CD14-positive monocyte (primary cell): ENCODE results near the gene CFAP107. TPM values are rescaled to one million over a fixed set of nuclear protein-coding genes. Genes with fewer than 3 reads are reported as not detected.

Experiments
- DNase-seq, 3 donors: peaks; one replicate each; pipeline ENCODE4 v3.0.0-alpha.2; 2011 to 2022
- H2AFZ ChIP-seq: 2 replicates; pipeline ENCODE4 v1.6.0; 2012; ENCODE audit warnings: mild to moderate bottlenecking, low read depth, low read length, inconsistent platforms; ENCODE audit not compliant: insufficient read depth, poor library complexity, severe bottlenecking
- H3K27ac ChIP-seq, 2 donors: 1 replicate in 1 of 2; 2 replicates in 1 of 2; pipeline ENCODE4 v1.5.1; 2012 to 2013; ENCODE audit warnings: low read length in 2 of 2, control low read depth in 1 of 2, inconsistent platforms in 1 of 2, low read depth in 1 of 2, mild to moderate bottlenecking in 1 of 2
- H3K27me3 ChIP-seq, 2 donors: one replicate each; pipeline versions ENCODE4 v1.6.0 to v1.6.1; 2011 to 2013; ENCODE audit warnings: low read length in 2 of 2; ENCODE audit not compliant: control insufficient read depth in 2 of 2, insufficient read depth in 2 of 2
- H3K36me3 ChIP-seq, 2 donors: replicated peaks in 1 of 2; 1 replicate in 1 of 2; 2 replicates in 1 of 2; pipeline versions ENCODE4 v1.5.1 to v1.6.1; 2012 to 2013; ENCODE audit warnings: low read length in 2 of 2, control low read depth in 1 of 2, inconsistent platforms in 1 of 2, mild to moderate bottlenecking in 1 of 2; ENCODE audit not compliant: insufficient read depth in 2 of 2, control insufficient read depth in 1 of 2
- H3K4me1 ChIP-seq, 2 donors: 1 replicate in 1 of 2; 2 replicates in 1 of 2; pipeline versions ENCODE4 v1.5.1 to v1.6.1; 2012 to 2013; ENCODE audit warnings: low read length in 2 of 2, control low read depth in 1 of 2, inconsistent platforms in 1 of 2, mild to moderate bottlenecking in 1 of 2, moderate library complexity in 1 of 2; ENCODE audit not compliant: insufficient read depth in 2 of 2, control insufficient read depth in 1 of 2
- H3K4me2 ChIP-seq: replicated peaks from 2 replicates; pipeline ENCODE3; 2012; ENCODE audit warnings: low read length, moderate library complexity, mild to moderate bottlenecking; ENCODE audit not compliant: poor library complexity, severe bottlenecking; ENCODE audit errors: extremely low read depth
- H3K4me3 ChIP-seq, 3 experiments: fragments of 200-600 bp in 1 of 3; sonication (generic) in 1 of 3; replicated peaks in 1 of 3; 1 replicate in 2 of 3; 2 replicates in 1 of 3; pipeline ENCODE4 v1.5.1; 2011 to 2013; ENCODE audit warnings: low read length in 3 of 3, mild to moderate bottlenecking in 3 of 3, control low read depth in 2 of 3, low read depth in 2 of 3, inconsistent platforms in 1 of 3, moderate library complexity in 1 of 3
- H3K79me2 ChIP-seq: 2 replicates; pipeline ENCODE4 v1.6.0; 2012; ENCODE audit warnings: mild to moderate bottlenecking, control low read depth, inconsistent platforms, low read length, moderate library complexity; ENCODE audit not compliant: insufficient read depth
- H3K9ac ChIP-seq: 2 replicates; pipeline ENCODE4 v1.6.0; 2017; ENCODE audit warnings: low read length, mild to moderate bottlenecking; ENCODE audit not compliant: insufficient read depth, poor library complexity, severe bottlenecking
- H3K9me3 ChIP-seq, 2 donors: replicated peaks in 1 of 2; 1 replicate in 1 of 2; 2 replicates in 1 of 2; pipeline versions ENCODE4 v1.5.1 to v1.6.1; 2012 to 2013; ENCODE audit warnings: low read length in 2 of 2, control low read depth in 1 of 2; ENCODE audit not compliant: control insufficient read depth in 1 of 2, insufficient read depth in 1 of 2
- H4K20me1 ChIP-seq: 2 replicates; pipeline ENCODE4 v1.6.0; 2012; ENCODE audit warnings: mild to moderate bottlenecking, low read length, control low read depth, moderate library complexity; ENCODE audit not compliant: insufficient read depth
- H3K27ac Mint-ChIP-seq, 7 donors: one replicate each; pipeline ENCODE4 v1.8.0; 2020; ENCODE audit warnings: mild to moderate bottlenecking in 7 of 7, mixed read lengths in 7 of 7, moderate library complexity in 6 of 7, inconsistent platforms in 2 of 7
- H3K27me3 Mint-ChIP-seq, 3 donors: one replicate each; pipeline ENCODE4 v1.8.0; 2021 to 2022; ENCODE audit warnings: low read depth in 3 of 3, mild to moderate bottlenecking in 3 of 3, mixed read lengths in 3 of 3, moderate library complexity in 3 of 3, inconsistent platforms in 1 of 3
- H3K36me3 Mint-ChIP-seq, 2 donors: one replicate each; pipeline ENCODE4 v1.8.0; 2020; ENCODE audit warnings: mixed read lengths in 2 of 2, inconsistent platforms in 1 of 2, mild to moderate bottlenecking in 1 of 2
- H3K4me1 Mint-ChIP-seq: one replicate; pipeline ENCODE4 v1.8.0; 2020; ENCODE audit warnings: mild to moderate bottlenecking, mixed read lengths
- H3K4me3 Mint-ChIP-seq, 2 donors: one replicate each; pipeline ENCODE4 v1.8.0; 2020; ENCODE audit warnings: mild to moderate bottlenecking in 2 of 2, mixed read lengths in 2 of 2, moderate library complexity in 1 of 2
- H3K9me3 Mint-ChIP-seq, 7 donors: one replicate each; pipeline ENCODE4 v1.8.0; 2020 to 2022; ENCODE audit warnings: mixed read lengths in 7 of 7, mild to moderate bottlenecking in 6 of 7, moderate library complexity in 6 of 7, inconsistent platforms in 2 of 7
- CTCF ChIP-seq: fragments of 200-600 bp; IDR thresholded peaks from one replicate; pipeline ENCODE4 v1.8.0; 2022; ENCODE audit warnings: antibody characterized with exemption, mild to moderate bottlenecking
- WGBS: methylation state at CpG from one replicate; pipeline ENCODE4 v1.1.5; 2013; ENCODE audit warnings: missing lambda C conversion rate; ENCODE audit not compliant: insufficient coverage; 5-methylcytosine and 5-hydroxymethylcytosine counted together
- intact Hi-C, 2 donors: fragments of 100-400 bp; cut with micrococcal nuclease; formaldehyde crosslinking; loops; one replicate each; pipeline versions ENCODE4 v1.15.0 to v1.15.1; 2023
- polyA plus RNA-seq, 3 donors: library from polyadenylated mRNA; depleted of rRNA in 1 of 3; unstranded in 2 of 3; stranded (reverse) in 1 of 3; fragments of 300-500 nt in 2 of 3; fragments of >200 nt in 1 of 3; fragmentation: Illumina TruSeq in 2 of 3; gene quantifications; 1 replicate in 2 of 3; 2 replicates in 1 of 3; pipeline ENCODE4 v1.2.3, GENCODE V29; 2012 to 2021

Gene CFAP107
- polyA plus RNA-seq, 3 donors: not detected

GRCh38 chr1:12706061-12706460, 39.9 kb upstream of the CFAP107 start:
- Histone ChIP-seq H3K79me2 (no peaks in the 10 kb centered on the region), H3K9me3 (peaks cover 7 to 13% of the 10 kb centered on the region in 2 donors), H3K4me3 (no peak overlapping the region), H3K27ac (no peak overlapping the region), H3K9ac (no peak overlapping the region), H4K20me1 (no peaks in the 10 kb centered on the region), H3K4me1 (no peaks in the 10 kb centered on the region), H2AFZ (no peak overlapping the region), H3K27me3 (peaks cover 0 to 3% of the 10 kb centered on the region in 2 donors), H3K4me2 (no peak overlapping the region), H3K36me3 (no peaks in the 10 kb centered on the region)
- Mint-ChIP-seq H3K27me3 (peaks cover 0 to 13% (median 5%) of the 10 kb centered on the region in 3 donors), H3K36me3 (no peaks in the 10 kb centered on the region), H3K4me1 (peaks cover 5% of the 10 kb centered on the region), H3K27ac (no peak overlapping the region), H3K9me3 (peaks cover 9 to 31% (median 18%) of the 10 kb centered on the region in 7 donors), H3K4me3 (no peak overlapping the region)
- intact Hi-C loops: no loop called here
- DNase-seq: no peak
- 80% methylated on average over 1 of the region's 3 CpGs for WGBS
- no peak for TF ChIP-seq CTCF

- Histone ChIP-seq H3K4me3 (no peak overlapping the region), H3K27me3 (peaks cover 0 to 3% of the 10 kb centered on the region in 2 donors), H3K79me2 (no peaks in the 10 kb centered on the region), H3K27ac (no peak overlapping the region), H3K9ac (no peak overlapping the region), H3K4me2 (no peak overlapping the region), H4K20me1 (no peaks in the 10 kb centered on the region), H3K4me1 (no peaks in the 10 kb centered on the region), H3K36me3 (no peaks in the 10 kb centered on the region), H3K9me3 (peaks cover 4 to 6% of the 10 kb centered on the region in 2 donors), H2AFZ (no peak overlapping the region)
- peaks cover 5 to 14% (median 6%) of the 10 kb centered on the region in 3 donors for H3K27me3 Mint-ChIP-seq
- no peak overlapping the region for H3K27ac Mint-ChIP-seq
- WGBS: 100% methylated on average over 1 of the region's 4 CpGs
- no peak overlapping the region for H3K4me3 Mint-ChIP-seq
- TF ChIP-seq CTCF: no peak
- H3K36me3 Mint-ChIP-seq: no peaks in the 10 kb centered on the region
- DNase-seq: no peak
- H3K4me1 Mint-ChIP-seq: peaks cover 5% of the 10 kb centered on the region
- intact Hi-C loops: no loop called here
- H3K9me3 Mint-ChIP-seq: peaks cover 3 to 15% (median 8%) of the 10 kb centered on the region in 7 donors
Observed at GRCh38 chr1:12708396-12709090, 37.5 kb upstream of the CFAP107 start.
